ENCODE results near the gene SLC30A10. TPM values are rescaled to one million over a fixed set of nuclear protein-coding genes. Genes with fewer than 3 reads are reported as not detected.

The SLC30A10 gene
- total and polyA plus RNA-seq, 2 of the 13 experiments (the other 11 are each of a cell fraction or from before 2014, with no cell fraction given), result 20.9 to 30.2 TPM

- H3K9me3 ChIP-seq (ENCODE audit: low read length), result no peaks in the 10 kb centered on the region
- FAIRE-seq, result no peak
- no peaks in the 10 kb centered on the region for H3K79me2 ChIP-seq (ENCODE audit: insufficient read depth, low read length)
- no peak for ATAC-seq
- H3K36me3 ChIP-seq (replicated peaks in 1 of 2; ENCODE audit: control insufficient read depth in 1 of 2, insufficient read depth in 2 of 2, low read length in 2 of 2), result peaks cover 5 to 23% of the 10 kb centered on the region in 2 experiments; a peak in 3 of 5 replicates
- no peak overlapping the region for H3K4me2 ChIP-seq (ENCODE audit: low read depth, low read length)
- WGBS (ENCODE audit: low lambda C conversion rate), result 93% methylated on average over 4 of the region's 4 CpGs
- CTCF ChIA-PET (ENCODE audit: low intra/inter-chr PET ratio, low total read pairs), result no interaction called here
- H2AFZ ChIP-seq (ENCODE audit: low read length), result no peak overlapping the region
- no peaks in the 10 kb centered on the region for H4K20me1 ChIP-seq (ENCODE audit: insufficient read depth, low read length)
- BruUV-seq (replicated peaks), result no TSS peak
- H3K4me1 ChIP-seq (ENCODE audit: insufficient read depth, low read length), result no peaks in the 10 kb centered on the region
- H3K27me3 ChIP-seq (ENCODE audit: control insufficient read depth in 1 of 2, insufficient read depth in 2 of 2, low read length in 2 of 2), result no peaks in the 10 kb centered on the region
- in situ Hi-C loops (cut with HindIII; ENCODE audit: extremely low pct_ligation_motif_present, low pct_unique_long_range_greater_than_20kb) (no loop called here), intact Hi-C loops (cut with micrococcal nuclease; ENCODE audit: unreplicated experiment) (no loop called here)
- no peak overlapping the region for H3K27ac ChIP-seq (ENCODE audit: extremely low read length, insufficient read depth, low read length)
- H3K9ac ChIP-seq (ENCODE audit: insufficient read depth, low read depth, low read length), result no peak overlapping the region
- DNase-seq (ENCODE audit: low spot score), result no peak
- POLR2A ChIA-PET, result no interaction called here
- H3K4me3 ChIP-seq (replicated peaks in 1 of 3; ENCODE audit: insufficient read depth in 1 of 3, low read depth in 2 of 3, low read length in 3 of 3), result no peak overlapping the region
- no peak for TF ChIP-seq ELK4 (CRISPR knock-in tag; IDR thresholded peaks at IDR 0.05; ENCODE audit: borderline replicate concordance)
- TF ChIP-seq TIGD3 (CRISPR knock-in tag; IDR thresholded peaks at IDR 0.05; ENCODE audit: borderline replicate concordance), result no peak
- TF ChIP-seq HNRNPL (IDR thresholded peaks at IDR 0.05; ENCODE audit: low read depth, low read length), result no peak
- TF ChIP-seq ZNF800 (CRISPR knock-in tag; IDR thresholded peaks at IDR 0.05), result no peak
- TF ChIP-seq RELA (CRISPR knock-in tag; IDR thresholded peaks at IDR 0.05), result no peak
- no peak for TF ChIP-seq SNAI1 (CRISPR knock-in tag; IDR thresholded peaks at IDR 0.05; ENCODE audit: borderline replicate concordance)
- TF ChIP-seq RERE (CRISPR knock-in tag; IDR thresholded peaks at IDR 0.05; ENCODE audit: low read depth), result no peak
- TF ChIP-seq ZNF18 (CRISPR knock-in tag; IDR thresholded peaks at IDR 0.05; ENCODE audit: insufficient replicate concordance), result no peak
- no peak for TF ChIP-seq EZH2 (conservative IDR thresholded peaks at IDR 0.05; ENCODE audit: low read depth, low read length)
- no peak for TF ChIP-seq NR3C1 (CRISPR knock-in tag; IDR thresholded peaks at IDR 0.05)
- no peak for TF ChIP-seq FOXK2 (IDR thresholded peaks at IDR 0.05)
- no peak for TF ChIP-seq ZNF121 (CRISPR knock-in tag; IDR thresholded peaks at IDR 0.05)
- no peak for TF ChIP-seq RBAK (CRISPR knock-in tag; IDR thresholded peaks at IDR 0.05)
These were observed 39.0 kb upstream of the SLC30A10 start for GRCh38 chr1:219967361-219967760.
